Ascending aorta (tissue), 2 donors: ENCODE measurements around the gene SEC14L1. TPM values are rescaled to one million over a fixed set of nuclear protein-coding genes. Genes with fewer than 3 reads are reported as not detected.
A peak's percentile ranks its signal among the peaks of the same experiment; 100 is the strongest.
"Not testable (repeated sequence)": the region's sequence is repeated elsewhere in the genome, so short reads cannot be mapped to it uniquely, and the experiment has no call there.

Experiments used
- DNase-seq, 2 donors: peaks; one replicate each; pipeline ENCODE4 v3.0.0-alpha.2; 2019; ENCODE audit warnings: low spot score in 2 of 2
- H3K27ac ChIP-seq, 2 donors: fragments of 200-600 bp; sonication (generic); one replicate each; pipeline ENCODE4 v1.5.1; 2016 to 2017; ENCODE audit warnings: mild to moderate bottlenecking in 1 of 2
- H3K27me3 ChIP-seq: fragments of 200-600 bp; sonication (generic); one replicate; pipeline ENCODE4 v1.5.1; 2017
- H3K36me3 ChIP-seq, 2 donors: fragments of 200-600 bp; sonication (generic); one replicate each; pipeline ENCODE4 v1.5.1; 2016
- H3K4me1 ChIP-seq, 2 donors: fragments of 200-600 bp; sonication (generic); one replicate each; pipeline ENCODE4 v1.5.1; 2016 to 2017; ENCODE audit warnings: mild to moderate bottlenecking in 1 of 2
- H3K4me3 ChIP-seq, 2 donors: fragments of 200-600 bp; sonication (generic); one replicate each; pipeline ENCODE4 v1.5.1; 2016 to 2017; ENCODE audit warnings: mild to moderate bottlenecking in 1 of 2
- H3K9me3 ChIP-seq, 2 donors: fragments of 200-600 bp; sonication (generic); one replicate each; pipeline ENCODE4 v1.5.1; 2016
- intact Hi-C: fragments of 100-400 bp; cut with DNase I; formaldehyde crosslinking; loops from one replicate; pipeline ENCODE4 v1.15.1; 2023
- total RNA-seq: library from RNA; depleted of rRNA; stranded (reverse); fragments of >200 nt; gene quantifications from one replicate; pipeline ENCODE4 v1.1.0, GENCODE V29; 2016
- TF ChIP-seq, protein P1 (sequence below), 3 experiments: fragments of 200-600 bp in 2 of 3; fragments of 450-650 bp in 1 of 3; sonication (generic) in 2 of 3; IDR thresholded peaks; one replicate each; pipeline ENCODE4 v1.5.1; 2016 to 2019; ENCODE audit warnings: antibody characterized with exemption in 3 of 3, mild to moderate bottlenecking in 1 of 3, moderate library complexity in 1 of 3

SEC14L1 gene
- total RNA-seq, 1 donor from 2014 or later = 176 TPM

GRCh38 chr17:77148077-77148939 is 7.5 kb downstream of the SEC14L1 start:
- Histone ChIP-seq H3K27ac (no peak overlapping the region), H3K9me3 (no peaks in the 10 kb centered on the region), H3K4me3 (no peak overlapping the region), H3K4me1 (peaks cover 0 to 31% of the 10 kb centered on the region in 2 donors), H3K36me3 (peaks cover 18 to 26% of the 10 kb centered on the region in 2 donors), H3K27me3 (no peaks in the 10 kb centered on the region)
- TF ChIP-seq, protein P1, sequence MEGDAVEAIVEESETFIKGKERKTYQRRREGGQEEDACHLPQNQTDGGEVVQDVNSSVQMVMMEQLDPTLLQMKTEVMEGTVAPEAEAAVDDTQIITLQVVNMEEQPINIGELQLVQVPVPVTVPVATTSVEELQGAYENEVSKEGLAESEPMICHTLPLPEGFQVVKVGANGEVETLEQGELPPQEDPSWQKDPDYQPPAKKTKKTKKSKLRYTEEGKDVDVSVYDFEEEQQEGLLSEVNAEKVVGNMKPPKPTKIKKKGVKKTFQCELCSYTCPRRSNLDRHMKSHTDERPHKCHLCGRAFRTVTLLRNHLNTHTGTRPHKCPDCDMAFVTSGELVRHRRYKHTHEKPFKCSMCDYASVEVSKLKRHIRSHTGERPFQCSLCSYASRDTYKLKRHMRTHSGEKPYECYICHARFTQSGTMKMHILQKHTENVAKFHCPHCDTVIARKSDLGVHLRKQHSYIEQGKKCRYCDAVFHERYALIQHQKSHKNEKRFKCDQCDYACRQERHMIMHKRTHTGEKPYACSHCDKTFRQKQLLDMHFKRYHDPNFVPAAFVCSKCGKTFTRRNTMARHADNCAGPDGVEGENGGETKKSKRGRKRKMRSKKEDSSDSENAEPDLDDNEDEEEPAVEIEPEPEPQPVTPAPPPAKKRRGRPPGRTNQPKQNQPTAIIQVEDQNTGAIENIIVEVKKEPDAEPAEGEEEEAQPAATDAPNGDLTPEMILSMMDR (IDR thresholded peaks at IDR 0.05) = no peak
- DNase-seq = no peak
- intact Hi-C loops = loop anchor here (10.0 kb wide), 1 partner anchor 1026 kb away; no protein-coding TSS in a partner anchor

GRCh38 chr17:77148940-77149510 is 8.3 kb downstream of the SEC14L1 start:
- no peak for DNase-seq
- no peaks in the 10 kb centered on the region for H3K9me3 ChIP-seq
- H3K4me1 ChIP-seq = peaks cover 0 to 34% of the 10 kb centered on the region in 2 donors
- H3K4me3 ChIP-seq = no peak overlapping the region
- TF ChIP-seq, protein P1 (IDR thresholded peaks at IDR 0.05) = no peak
- no peak overlapping the region for H3K27ac ChIP-seq
- H3K36me3 ChIP-seq = peaks cover 18 to 21% of the 10 kb centered on the region in 2 donors
- intact Hi-C loops = loop anchor here (10.0 kb wide), 1 partner anchor 1026 kb away; no protein-coding TSS in a partner anchor
- no peaks in the 10 kb centered on the region for H3K27me3 ChIP-seq

- no peaks in the 10 kb centered on the region for H3K9me3 ChIP-seq
- intact Hi-C loops = no loop called here
- DNase-seq = no peak
- no peaks in the 10 kb centered on the region for H3K27me3 ChIP-seq
- TF ChIP-seq, protein P1 (IDR thresholded peaks at IDR 0.05) = no peak
- H3K4me1 ChIP-seq = peaks cover 0 to 30% of the 10 kb centered on the region in 2 donors
- peaks cover 15 to 18% of the 10 kb centered on the region in 2 donors for H3K36me3 ChIP-seq
- no peak overlapping the region for H3K4me3 ChIP-seq
- no peak overlapping the region for H3K27ac ChIP-seq
Measured at GRCh38 chr17:77150196-77150595, 9.4 kb downstream of the SEC14L1 start.

DNA sequence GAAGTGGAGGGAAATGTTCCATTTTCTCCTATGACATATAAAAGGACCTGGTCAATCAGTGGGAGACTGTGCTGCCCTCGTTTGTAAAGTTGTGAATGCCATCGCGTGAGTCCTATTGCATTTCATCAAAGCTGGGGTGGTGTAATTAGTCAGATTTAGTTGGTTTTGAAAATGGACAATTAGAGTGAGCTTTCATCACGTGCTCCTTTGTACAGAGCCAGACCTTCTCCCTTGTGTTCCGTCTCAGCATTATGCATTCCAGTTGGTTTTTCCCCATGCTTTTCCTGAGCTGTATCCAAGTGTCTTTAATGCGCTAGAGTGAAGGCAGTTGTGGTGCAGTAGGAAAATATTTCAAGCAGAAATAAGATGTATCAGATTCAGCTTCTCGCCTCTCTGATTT is 10.4 kb downstream of the SEC14L1 start:
- Histone ChIP-seq H3K27me3 (no peaks in the 10 kb centered on the region), H3K27ac (peak overlapping the region in 1 of 2 donors; percentile 55), H3K4me3 (no peak overlapping the region), H3K4me1 (peaks cover 0 to 21% of the 10 kb centered on the region in 2 donors), H3K9me3 (no peaks in the 10 kb centered on the region), H3K36me3 (peaks cover 15 to 18% of the 10 kb centered on the region in 2 donors)
- TF ChIP-seq, protein P1 (IDR thresholded peaks at IDR 0.05) = no peak
- no peak for DNase-seq
- intact Hi-C loops = no loop called here

DNA sequence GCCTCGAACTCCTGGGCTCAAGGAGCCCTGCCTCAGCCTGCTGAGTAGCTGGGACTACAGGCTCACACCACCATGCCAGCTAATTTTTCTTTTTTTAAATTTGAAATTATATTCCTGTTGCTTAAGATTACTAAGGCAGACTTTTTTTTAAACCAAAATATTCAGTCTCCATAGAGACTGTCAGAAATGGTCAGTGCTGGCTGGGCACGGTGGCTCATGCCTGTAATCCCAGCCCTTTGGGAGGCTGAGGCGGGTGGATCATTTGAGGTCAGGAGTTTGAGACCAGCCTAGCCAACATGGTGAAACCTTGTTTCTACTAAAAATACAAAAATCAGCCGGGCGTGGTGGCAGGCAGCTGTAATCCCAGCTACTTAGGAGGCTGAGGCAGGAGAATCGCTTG is 11.3 kb downstream of the SEC14L1 start:
- H3K4me3 ChIP-seq, DNase-seq, H3K9me3 ChIP-seq, intact Hi-C loops, H3K27me3 ChIP-seq: not testable (repeated sequence)
- peak overlapping the region; percentile 31 to 55 for H3K27ac ChIP-seq
- H3K36me3 ChIP-seq = peaks cover 15 to 18% of the 10 kb centered on the region in 2 donors
- H3K4me1 ChIP-seq = peaks cover 0 to 18% of the 10 kb centered on the region in 2 donors

- peak overlapping the region; percentile 31 to 55 for H3K27ac ChIP-seq
- no peaks in the 10 kb centered on the region for H3K27me3 ChIP-seq
- H3K9me3 ChIP-seq = no peaks in the 10 kb centered on the region
- peaks cover 3 to 7% of the 10 kb centered on the region in 2 donors for H3K36me3 ChIP-seq
- peaks cover 0 to 18% of the 10 kb centered on the region in 2 donors for H3K4me1 ChIP-seq
- TF ChIP-seq, protein P1 (IDR thresholded peaks at IDR 0.05) = no peak
- intact Hi-C loops = no loop called here
- H3K4me3 ChIP-seq = no peak overlapping the region
- DNase-seq = no peak
Measured at GRCh38 chr17:77153472-77153871, 12.7 kb downstream of the SEC14L1 start.
